Jurkat, Clone E6-1 (cell line): ENCODE data around the gene HMGB4.

Experiments used
- DNase-seq: peaks from one replicate; pipeline ENCODE4 v3.0.0-alpha.2; 2011; ENCODE audit warnings: low read depth, low spot score
- H3K4me3 ChIP-seq: 2 replicates; pipeline ENCODE4 v1.5.1; 2011; ENCODE audit warnings: mild to moderate bottlenecking, low read length, control low read depth, moderate library complexity

The HMGB4 gene

GRCh38 chr1:33842348-33842747 lies 21.5 kb upstream of the HMGB4 start:
- H3K4me3 ChIP-seq, result no peak overlapping the region
- DNase-seq, result no peak

- no peak overlapping the region for H3K4me3 ChIP-seq
- no peak for DNase-seq
These were observed 19.7 kb upstream of the HMGB4 start for GRCh38 chr1:33844166-33844565.

GRCh38 chr1:33846861-33847260 lies 17.0 kb upstream of the HMGB4 start:
- H3K4me3 ChIP-seq, result no peak overlapping the region
- DNase-seq, result no peak

GRCh38 chr1:33848205-33848937 lies 15.5 kb upstream of the HMGB4 start:
- DNase-seq, result no peak
- no peak overlapping the region for H3K4me3 ChIP-seq

GRCh38 chr1:33849211-33849610 lies 14.7 kb upstream of the HMGB4 start:
- DNase-seq, result no peak
- no peak overlapping the region for H3K4me3 ChIP-seq

- DNase-seq, result no peak
- H3K4me3 ChIP-seq, result no peak overlapping the region
These were observed 13.4 kb upstream of the HMGB4 start for GRCh38 chr1:33850481-33850880.

GRCh38 chr1:33852711-33853110 lies 11.2 kb upstream of the HMGB4 start:
- H3K4me3 ChIP-seq, result no peak overlapping the region
- no peak for DNase-seq

GRCh38 chr1:33853431-33853830 lies 10.4 kb upstream of the HMGB4 start:
- DNase-seq, result no peak
- no peak overlapping the region for H3K4me3 ChIP-seq

GRCh38 chr1:33854091-33854490 lies 9.8 kb upstream of the HMGB4 start:
- no peak overlapping the region for H3K4me3 ChIP-seq
- no peak for DNase-seq

GRCh38 chr1:33860671-33861070 lies 3.2 kb upstream of the HMGB4 start:
- no peak overlapping the region for H3K4me3 ChIP-seq
- no peak for DNase-seq

GRCh38 chr1:33864460-33865389 lies 846 bp downstream of the HMGB4 start:
- DNase-seq, result no peak
- no peak overlapping the region for H3K4me3 ChIP-seq

GRCh38 chr1:33866281-33866680 lies 2.4 kb downstream of the HMGB4 start:
- H3K4me3 ChIP-seq, result no peak overlapping the region
- no peak for DNase-seq

GRCh38 chr1:33867684-33868083 lies 3.8 kb downstream of the HMGB4 start:
- H3K4me3 ChIP-seq, result no peak overlapping the region
- no peak for DNase-seq

- H3K4me3 ChIP-seq, result no peak overlapping the region
- DNase-seq, result no peak
These were observed 8.4 kb downstream of the HMGB4 start for GRCh38 chr1:33872275-33872674.

- no peak overlapping the region for H3K4me3 ChIP-seq
- DNase-seq, result no peak
These were observed 8.8 kb downstream of the HMGB4 start for GRCh38 chr1:33872683-33873082.

- no peak for DNase-seq
- H3K4me3 ChIP-seq, result no peak overlapping the region
These were observed 10.8 kb downstream of the HMGB4 start for GRCh38 chr1:33874636-33875035.

GRCh38 chr1:33875862-33876261 lies 12.0 kb downstream of the HMGB4 start:
- DNase-seq, result no peak
- H3K4me3 ChIP-seq, result no peak overlapping the region

GRCh38 chr1:33876970-33877650 lies 13.2 kb downstream of the HMGB4 start:
- no peak for DNase-seq
- no peak overlapping the region for H3K4me3 ChIP-seq

GRCh38 chr1:33878392-33878791 lies 14.5 kb downstream of the HMGB4 start:
- no peak for DNase-seq
- H3K4me3 ChIP-seq, result no peak overlapping the region

GRCh38 chr1:33880305-33880704 lies 16.4 kb downstream of the HMGB4 start:
- no peak for DNase-seq
- H3K4me3 ChIP-seq, result no peak overlapping the region
